Measurements from ENCODE around the gene MYO15A.

DNA sequence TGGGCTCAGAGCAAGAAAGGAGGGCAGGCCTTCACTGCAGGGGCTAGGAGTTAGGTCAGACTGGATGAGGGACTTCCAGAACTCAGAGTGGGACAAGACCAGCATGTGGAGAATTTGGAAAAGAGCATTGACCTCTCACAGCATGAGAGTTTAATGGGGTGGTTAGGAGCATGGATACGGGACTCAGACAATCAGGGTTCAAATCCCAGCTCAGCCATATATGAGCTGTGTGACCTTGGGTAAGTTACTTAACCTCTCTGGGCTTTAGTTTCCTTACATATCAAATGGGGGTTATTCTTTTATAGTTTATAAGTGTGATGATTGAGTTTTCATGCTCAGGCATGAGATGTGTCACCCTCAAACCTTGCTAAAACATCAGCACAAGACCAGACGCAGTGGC is 37.7 kb downstream of the MYO15A start:
- TF ChIP-seq, protein P1, sequence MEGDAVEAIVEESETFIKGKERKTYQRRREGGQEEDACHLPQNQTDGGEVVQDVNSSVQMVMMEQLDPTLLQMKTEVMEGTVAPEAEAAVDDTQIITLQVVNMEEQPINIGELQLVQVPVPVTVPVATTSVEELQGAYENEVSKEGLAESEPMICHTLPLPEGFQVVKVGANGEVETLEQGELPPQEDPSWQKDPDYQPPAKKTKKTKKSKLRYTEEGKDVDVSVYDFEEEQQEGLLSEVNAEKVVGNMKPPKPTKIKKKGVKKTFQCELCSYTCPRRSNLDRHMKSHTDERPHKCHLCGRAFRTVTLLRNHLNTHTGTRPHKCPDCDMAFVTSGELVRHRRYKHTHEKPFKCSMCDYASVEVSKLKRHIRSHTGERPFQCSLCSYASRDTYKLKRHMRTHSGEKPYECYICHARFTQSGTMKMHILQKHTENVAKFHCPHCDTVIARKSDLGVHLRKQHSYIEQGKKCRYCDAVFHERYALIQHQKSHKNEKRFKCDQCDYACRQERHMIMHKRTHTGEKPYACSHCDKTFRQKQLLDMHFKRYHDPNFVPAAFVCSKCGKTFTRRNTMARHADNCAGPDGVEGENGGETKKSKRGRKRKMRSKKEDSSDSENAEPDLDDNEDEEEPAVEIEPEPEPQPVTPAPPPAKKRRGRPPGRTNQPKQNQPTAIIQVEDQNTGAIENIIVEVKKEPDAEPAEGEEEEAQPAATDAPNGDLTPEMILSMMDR (IDR thresholded peaks at IDR 0.05): no peak
- no peak for TF ChIP-seq EP300 (IDR thresholded peaks at IDR 0.05)

Data from stomach (tissue), 4 donors.